Measurements from ENCODE around the gene ELP4.
"Not testable (repeated sequence)": the region's sequence is repeated elsewhere in the genome, so short reads cannot be mapped to it uniquely, and the experiment has no call there.

Gene ELP4

DNA sequence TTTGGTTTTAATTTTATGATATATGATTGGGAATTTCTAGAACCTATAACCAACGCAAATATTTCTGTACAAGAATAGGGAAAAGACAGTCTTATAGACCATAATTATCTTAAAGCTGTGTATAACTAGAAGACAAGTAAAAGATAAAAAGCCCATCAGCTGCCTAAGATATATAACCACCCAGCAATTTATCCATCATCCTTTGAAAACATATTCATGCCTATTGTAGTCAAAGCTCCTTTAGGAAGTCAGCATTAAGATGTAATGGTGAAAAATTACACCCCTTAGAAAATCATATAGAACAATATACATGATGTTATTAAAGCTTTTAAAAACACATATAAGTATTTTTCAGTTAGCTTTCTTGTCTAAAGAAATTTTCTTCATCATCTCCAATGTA is 46.4 kb downstream of the ELP4 start:
- no peak for DNase-seq

GRCh38 chr11:31558001-31558400 is 48.4 kb downstream of the ELP4 start:
- DNase-seq = no peak

GRCh38 chr11:31560842-31561476 is 51.4 kb downstream of the ELP4 start:
- no peak for DNase-seq

GRCh38 chr11:31564517-31564916 is 55.0 kb downstream of the ELP4 start:
- not testable (repeated sequence) for DNase-seq

GRCh38 chr11:31574133-31574532 is 64.6 kb downstream of the ELP4 start:
- DNase-seq = not testable (repeated sequence)

DNA sequence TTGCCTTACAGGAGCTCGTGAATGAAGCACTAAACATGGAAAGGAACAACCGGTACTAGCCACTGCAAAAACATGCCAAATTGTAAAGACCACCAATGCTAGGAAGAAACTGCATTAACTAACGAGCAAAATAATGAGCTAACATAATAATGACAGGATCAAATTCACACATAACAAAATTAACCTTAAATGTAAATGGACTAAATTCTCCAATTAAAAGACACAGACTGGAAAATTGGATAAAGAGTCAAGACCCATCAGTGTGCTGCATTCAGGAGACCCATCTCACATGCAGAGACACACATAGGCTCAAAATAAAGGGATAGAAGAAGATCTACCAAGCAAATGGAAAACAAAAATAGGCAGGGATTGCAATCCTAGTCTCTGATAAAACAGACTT is 66.2 kb downstream of the ELP4 start:
- not testable (repeated sequence) for DNase-seq

- not testable (repeated sequence) for DNase-seq
Measured at GRCh38 chr11:31579412-31579811, 69.8 kb downstream of the ELP4 start.

GRCh38 chr11:31582697-31583096 is 73.1 kb downstream of the ELP4 start:
- DNase-seq = no peak

DNA sequence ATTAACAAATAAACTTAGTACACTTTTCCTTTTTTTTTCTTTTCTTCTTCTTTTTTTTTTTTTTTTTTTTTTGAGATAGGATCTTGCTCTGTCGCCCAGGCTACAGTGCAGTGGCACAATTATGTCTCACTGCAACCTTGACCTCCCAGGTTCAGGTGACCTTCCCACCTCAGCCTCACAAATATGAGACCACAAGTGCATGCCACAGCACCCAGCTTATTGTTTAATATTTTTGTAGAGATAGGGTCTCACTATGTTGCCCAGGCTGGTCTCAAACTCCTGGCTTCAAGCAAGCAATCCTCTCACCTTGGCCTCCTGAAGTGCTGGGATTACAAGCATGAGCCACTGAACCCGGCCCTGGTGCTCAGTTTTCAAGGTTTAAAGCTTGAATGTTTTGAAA is 88.9 kb downstream of the ELP4 start:
- no peak for DNase-seq

GRCh38 chr11:31601635-31602282 is 92.2 kb downstream of the ELP4 start:
- no peak for DNase-seq

DNA sequence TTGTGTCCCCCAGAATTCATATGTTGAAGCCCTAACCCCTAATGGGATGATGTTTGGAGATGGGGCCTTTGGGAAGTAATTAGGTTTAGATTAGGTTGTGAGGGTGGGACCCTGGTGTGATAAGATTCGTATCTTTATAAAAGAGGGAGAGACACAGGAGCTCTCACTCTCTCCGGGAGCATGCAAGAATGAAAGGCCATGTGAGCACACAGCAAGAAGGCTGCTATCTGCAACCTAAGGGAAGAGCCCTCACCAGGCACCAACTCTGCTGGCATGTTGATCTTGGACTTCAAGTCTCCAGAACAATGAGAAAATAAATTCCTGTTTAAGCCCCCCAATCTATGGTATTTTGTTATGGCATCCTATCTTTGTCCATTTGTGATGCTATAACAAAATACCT is 97.3 kb downstream of the ELP4 start:
- DNase-seq = no peak

GRCh38 chr11:31607914-31608313 is 98.3 kb downstream of the ELP4 start:
- DNase-seq = no peak

DNA sequence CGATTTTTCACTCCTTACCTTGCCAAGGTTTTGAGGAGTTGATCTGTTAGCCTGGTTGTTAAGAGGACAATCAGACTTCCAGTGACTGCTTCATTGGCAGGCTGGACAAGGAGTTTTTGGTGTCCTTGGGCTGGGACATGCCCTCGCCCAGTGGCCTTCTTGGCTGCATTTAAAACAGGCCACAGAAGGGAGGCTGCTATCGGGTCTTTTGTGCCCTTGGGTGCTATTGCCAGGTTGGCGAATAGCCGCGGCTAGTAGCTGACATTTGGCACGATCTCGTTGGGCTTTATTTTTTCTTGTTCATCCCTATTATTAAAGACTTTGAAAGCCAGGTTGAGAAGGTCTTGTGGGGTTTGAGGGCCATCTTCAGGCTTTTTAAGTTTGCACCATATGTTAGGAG is 99.4 kb downstream of the ELP4 start:
- no peak for DNase-seq

GRCh38 chr11:31610544-31610943 is 101.0 kb downstream of the ELP4 start:
- no peak for DNase-seq

GRCh38 chr11:31617246-31617645 is 107.7 kb downstream of the ELP4 start:
- no peak for DNase-seq

GRCh38 chr11:31619980-31620379 is 110.4 kb downstream of the ELP4 start:
- DNase-seq = no peak

DNA sequence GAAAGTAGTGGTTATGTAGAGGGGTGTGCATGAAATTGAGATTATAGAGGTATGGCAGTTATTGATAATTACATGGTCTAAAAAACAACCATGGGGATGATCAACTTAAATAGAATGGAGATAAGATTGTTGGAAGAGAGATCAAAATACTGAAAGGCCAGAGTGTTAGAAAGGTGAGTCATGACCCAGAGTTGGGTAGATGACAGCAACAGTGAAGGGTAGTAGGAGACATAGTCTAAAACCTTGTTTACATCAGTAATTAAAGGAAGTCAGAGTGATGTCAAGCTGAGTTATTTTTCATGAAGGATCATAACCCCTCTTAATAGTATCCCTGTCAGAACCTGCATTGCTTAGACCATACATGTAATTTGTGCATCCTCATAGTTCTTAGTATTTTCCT is 110.9 kb downstream of the ELP4 start:
- no peak for DNase-seq

DNA sequence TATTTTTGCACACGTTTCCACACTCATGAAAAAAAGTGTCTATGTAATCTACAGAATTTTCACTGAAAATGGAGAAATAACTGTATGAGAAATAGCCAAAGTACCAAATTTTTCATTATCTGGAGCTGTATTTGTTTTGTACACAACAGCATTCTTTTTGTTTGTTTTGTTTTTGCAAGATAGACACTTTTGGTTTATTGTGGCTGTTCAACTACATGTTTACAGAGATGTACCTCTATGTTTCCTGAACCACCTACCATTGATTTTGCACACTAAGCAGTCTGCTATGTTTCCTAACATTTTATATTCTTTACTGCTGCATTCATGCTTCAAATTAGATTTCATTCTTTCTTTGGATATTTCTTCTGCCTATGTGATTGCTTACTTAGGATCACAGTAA is 116.3 kb downstream of the ELP4 start:
- no peak for DNase-seq

GRCh38 chr11:31628111-31628510 is 118.5 kb downstream of the ELP4 start:
- DNase-seq = peak; percentile 42

- no peak for DNase-seq
Measured at GRCh38 chr11:31636983-31637382, 127.4 kb downstream of the ELP4 start.

DNA sequence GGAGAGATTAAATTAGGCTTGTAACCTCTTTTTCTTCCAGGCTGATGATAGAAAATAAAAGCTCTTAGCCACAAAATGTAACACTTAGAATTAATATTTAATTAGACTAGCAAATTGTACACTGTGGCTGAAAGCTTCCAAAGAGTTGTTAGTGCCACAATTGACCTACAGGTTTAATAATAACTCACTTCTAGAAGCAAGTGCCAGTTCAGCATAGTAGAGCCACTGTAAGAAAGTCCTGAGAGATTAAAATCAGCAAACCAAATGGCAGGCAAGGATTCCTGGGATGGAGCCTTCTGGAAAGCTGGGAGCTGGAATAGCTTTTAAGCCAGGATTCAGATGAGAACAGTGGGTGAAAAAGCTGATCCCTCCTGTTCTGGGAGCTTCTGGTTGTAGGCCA is 131.0 kb downstream of the ELP4 start:
- no peak for DNase-seq

GRCh38 chr11:31641477-31642062 is 132.0 kb downstream of the ELP4 start:
- DNase-seq = peak; percentile 65

GRCh38 chr11:31643857-31644256 is 134.3 kb downstream of the ELP4 start:
- no peak for DNase-seq

- DNase-seq = no peak
Measured at GRCh38 chr11:31645747-31646146, 136.2 kb downstream of the ELP4 start.

DNA sequence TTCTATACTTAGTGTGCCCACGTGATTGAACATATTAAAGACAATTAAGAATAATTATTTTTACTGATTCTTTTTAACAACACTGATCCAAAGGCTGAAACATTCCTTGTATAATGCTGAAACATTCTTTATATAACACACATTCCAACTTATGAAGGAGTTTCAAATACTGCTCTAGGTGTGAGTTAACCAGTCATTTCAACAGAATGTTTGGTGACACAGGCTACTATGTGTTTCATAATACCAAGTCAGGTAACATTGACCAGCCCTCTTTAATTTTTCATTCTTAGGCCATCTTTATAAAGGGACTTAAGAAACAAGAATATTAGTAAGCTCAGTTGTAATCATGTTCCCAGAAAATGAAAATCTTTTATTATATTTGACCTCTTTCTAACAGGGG is 136.6 kb downstream of the ELP4 start:
- DNase-seq = no peak
